HG03064 (cell line): Measurements from ENCODE around the gene MUC4.
"Not testable (repeated sequence)": the region's sequence is repeated elsewhere in the genome, so short reads cannot be mapped to it uniquely, and the experiment has no call there.

ENCODE experiments used
- ATAC-seq: cut with Tn5 transposase; IDR thresholded peaks from one replicate; pipeline ENCODE4 v1.9.1; 2021; ENCODE audit warnings: low read depth; ENCODE audit not compliant: unreplicated experiment

Gene MUC4

GRCh38 chr3:195722139-195722995 lies 89.4 kb downstream of the MUC4 start:
- not testable (repeated sequence) for ATAC-seq

GRCh38 chr3:195720831-195721506 lies 90.8 kb downstream of the MUC4 start, which contains the start of gene MUC20:
MUC20 (plus strand) TSS chr3:195720978; CDS start chr3:195721008, 30 bp downstream.
- not testable (repeated sequence) for ATAC-seq

- not testable (repeated sequence) for ATAC-seq
Measured at GRCh38 chr3:195719514-195720254, 92.0 kb downstream of the MUC4 start.

GRCh38 chr3:195718477-195718984 lies 93.2 kb downstream of the MUC4 start:
- no peak for ATAC-seq

GRCh38 chr3:195717852-195718476 lies 93.8 kb downstream of the MUC4 start:
- no peak for ATAC-seq

DNA sequence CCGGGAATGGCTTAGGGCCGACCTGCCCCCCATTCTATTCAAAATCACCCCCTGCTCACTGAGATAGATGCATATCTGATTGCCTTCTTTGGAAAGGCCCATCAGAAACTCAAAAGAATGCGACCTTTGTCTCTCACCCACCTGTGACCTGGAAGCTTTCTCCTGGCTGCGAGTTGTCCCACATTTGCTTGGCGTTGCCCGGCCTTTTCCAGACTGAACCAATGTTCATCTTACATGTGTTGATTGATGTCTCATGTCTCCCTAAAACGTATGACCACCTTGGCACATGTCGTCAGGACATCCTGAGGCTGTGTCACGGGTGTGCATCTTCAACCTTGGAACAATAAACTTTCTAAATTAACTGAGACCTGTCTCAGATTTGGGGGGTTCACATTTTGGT lies 94.3 kb downstream of the MUC4 start:
- no peak for ATAC-seq

- no peak for ATAC-seq
Measured at GRCh38 chr3:195715583-195716266, 96.0 kb downstream of the MUC4 start.

- no peak for ATAC-seq
Measured at GRCh38 chr3:195715134-195715533, 96.6 kb downstream of the MUC4 start.

DNA sequence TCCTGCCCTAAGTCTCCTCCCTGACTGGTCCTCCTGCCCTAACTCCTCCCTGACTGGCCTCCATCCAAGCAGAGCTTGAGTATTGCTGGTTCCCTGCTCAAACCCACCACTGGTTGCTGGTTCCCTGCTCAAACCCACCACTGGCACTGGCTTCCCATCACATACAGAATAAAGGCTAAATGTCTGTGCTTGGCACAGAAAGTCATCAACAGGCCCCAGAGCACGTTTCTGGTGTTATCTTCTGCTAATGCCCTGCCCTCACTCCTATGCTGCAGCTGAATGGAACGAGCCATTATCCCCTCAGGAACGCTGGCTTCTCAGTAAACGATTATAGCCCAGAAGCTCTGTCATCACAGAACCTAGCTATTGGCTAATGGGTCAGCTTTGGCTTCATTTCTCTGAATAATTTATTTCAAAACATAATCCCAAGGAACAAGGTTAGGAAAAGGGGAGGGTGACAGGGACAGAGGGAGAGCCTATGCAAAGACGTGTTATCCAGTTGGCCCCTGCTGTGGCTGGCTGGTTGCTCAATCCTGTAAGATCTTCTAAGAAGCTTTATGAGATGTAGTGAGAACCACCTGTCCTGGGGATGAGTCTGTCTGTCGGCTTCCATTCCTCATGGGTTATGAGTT lies 97.2 kb downstream of the MUC4 start:
- no peak for ATAC-seq

GRCh38 chr3:195713150-195713549 lies 98.6 kb downstream of the MUC4 start:
- ATAC-seq = not testable (repeated sequence)

- not testable (repeated sequence) for ATAC-seq
Measured at GRCh38 chr3:195712535-195712910, 99.2 kb downstream of the MUC4 start.

DNA sequence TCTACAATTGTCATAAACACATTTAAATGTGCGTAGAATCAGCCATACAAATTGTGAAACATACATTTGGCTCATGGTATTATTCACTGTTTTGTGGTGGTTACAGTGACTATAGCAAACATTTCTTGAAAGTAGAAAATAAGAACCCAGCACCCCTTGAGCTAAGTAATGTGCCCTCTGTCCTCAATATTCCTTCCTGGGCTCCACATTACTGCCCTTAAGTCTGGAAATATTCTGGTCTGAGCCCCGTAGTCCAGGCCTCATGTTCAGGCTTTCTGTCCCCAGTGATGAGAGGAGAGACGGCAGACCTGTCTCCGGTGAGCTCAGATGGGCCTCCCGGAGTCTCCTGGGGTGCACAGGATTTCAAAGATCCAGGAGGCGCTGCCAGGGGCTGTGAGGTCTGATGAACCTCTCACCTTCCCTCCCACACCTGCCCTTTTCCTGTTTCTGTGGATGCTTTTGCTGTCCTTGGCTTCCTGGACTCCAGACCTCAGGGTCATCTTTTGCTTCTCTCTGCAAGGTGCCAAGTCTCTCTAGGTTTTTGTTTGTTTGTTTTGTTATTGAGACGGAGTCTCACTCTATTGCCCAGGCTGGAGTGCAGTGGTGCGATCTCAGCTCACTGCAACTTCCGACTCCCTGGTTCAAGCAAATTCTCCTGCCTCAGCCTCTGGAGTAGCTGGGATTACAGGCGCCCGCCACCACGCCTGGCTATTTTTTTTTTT lies 99.8 kb downstream of the MUC4 start:
- ATAC-seq = no peak

DNA sequence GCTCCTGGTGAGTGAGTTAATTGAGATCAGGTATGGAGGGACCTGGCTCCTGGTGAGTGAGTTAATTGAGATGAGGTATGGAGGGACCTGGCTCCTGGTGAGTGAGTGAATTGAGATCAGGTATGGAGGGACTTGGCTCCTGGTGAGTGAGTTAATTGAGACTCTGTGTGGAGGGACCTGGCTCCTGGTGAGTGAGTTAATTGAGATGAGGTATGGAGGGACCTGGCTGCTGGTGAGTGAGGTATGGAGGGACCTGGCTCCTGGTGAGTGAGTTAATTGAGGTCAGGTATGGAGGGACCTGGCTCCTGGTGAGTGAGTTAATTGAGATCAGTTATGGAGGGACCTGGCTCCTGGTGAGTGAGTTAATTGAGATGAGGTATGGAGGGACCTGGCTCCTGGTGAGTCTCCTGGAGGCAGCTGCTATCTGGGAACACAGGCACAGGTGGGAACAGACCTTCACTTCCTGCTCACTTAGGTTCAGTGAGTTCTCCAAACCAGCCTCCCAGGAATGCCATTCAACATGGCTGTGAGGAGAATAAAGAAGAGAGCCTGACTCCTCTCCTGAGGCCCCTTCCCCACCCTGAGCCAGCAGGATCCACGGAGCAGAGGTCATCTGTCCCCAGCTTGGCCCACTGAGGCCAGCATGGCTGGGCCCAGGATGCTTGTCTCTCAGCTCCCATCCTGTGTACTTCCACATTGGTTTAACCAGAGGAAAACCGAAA lies 100.5 kb downstream of the MUC4 start:
- ATAC-seq = not testable (repeated sequence)

- ATAC-seq = not testable (repeated sequence)
Measured at GRCh38 chr3:195710126-195710905, 101.4 kb downstream of the MUC4 start.

GRCh38 chr3:195709676-195710085 lies 102.0 kb downstream of the MUC4 start:
- ATAC-seq = no peak

DNA sequence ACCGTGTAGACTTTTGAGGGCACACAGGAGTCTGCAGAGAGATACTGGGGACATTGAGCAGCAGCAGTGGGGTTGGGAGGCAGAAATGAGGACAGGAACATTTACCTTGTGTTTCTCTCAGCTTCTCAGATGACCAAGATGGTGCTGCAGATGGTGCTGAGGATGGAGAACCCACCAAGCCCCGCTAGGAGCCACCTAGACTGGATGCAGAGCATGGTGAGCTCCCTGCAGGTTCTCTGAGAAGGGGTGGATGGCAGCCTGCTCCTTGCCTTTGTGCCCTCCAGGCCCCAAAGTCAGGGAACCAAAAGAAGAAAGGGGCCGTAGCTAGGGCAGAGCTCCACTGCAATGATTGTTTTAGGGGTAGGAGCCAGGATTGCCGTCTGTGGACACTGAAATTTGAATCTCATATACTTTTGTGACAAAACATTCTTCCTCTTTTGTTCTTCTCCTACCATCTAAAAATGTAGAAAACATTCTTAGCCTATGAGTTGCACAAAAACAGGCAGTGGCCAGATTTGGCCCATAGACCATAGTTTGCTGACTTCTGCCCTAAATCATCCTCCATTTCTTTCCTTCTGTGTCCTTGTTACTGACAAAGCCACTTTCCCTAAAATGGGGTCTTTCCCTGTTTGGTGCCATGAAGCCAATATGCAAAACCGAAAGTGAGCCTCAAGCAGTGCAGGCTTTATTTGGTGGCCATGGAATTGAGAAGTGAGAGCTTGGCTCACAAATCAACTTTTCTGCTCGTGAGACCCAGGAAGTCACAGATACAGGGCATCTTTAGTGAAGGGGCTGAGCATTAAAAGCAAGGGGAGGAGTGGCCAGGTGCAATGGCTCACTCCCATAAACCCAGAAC lies 102.9 kb downstream of the MUC4 start:
- no peak for ATAC-seq
